GM23338 (cell line): ENCODE results near the gene NTN1. TPM values are rescaled to one million over a fixed set of nuclear protein-coding genes. Genes with fewer than 3 reads are reported as not detected.

Experiments used
- ATAC-seq: fragments of 200-7000 bp; cut with Tn5 transposase; 3 replicates; pipeline ENCODE4 v1.9.1; 2020
- DNase-seq: peaks from one replicate; pipeline ENCODE4 v3.0.0-alpha.2; 2015; ENCODE audit warnings: low spot score
- H2AFZ ChIP-seq: fragments of 200-600 bp; sonication (generic); 2 replicates; pipeline ENCODE4 v1.8.0; 2016; ENCODE audit warnings: antibody characterized with exemption, mild to moderate bottlenecking, moderate library complexity
- H3F3A ChIP-seq: fragments of 200-600 bp; sonication (generic); replicated peaks from 2 replicates; pipeline ENCODE4 v1.8.0; 2017; ENCODE audit warnings: antibody characterized with exemption, mixed run types, low read depth
- H3K27ac ChIP-seq: fragments of 200-600 bp; sonication (generic); 2 replicates; pipeline ENCODE4 v1.6.1; 2016; ENCODE audit warnings: low read depth
- H3K27me3 ChIP-seq: fragments of 200-600 bp; sonication (generic); 2 replicates; pipeline ENCODE4 v1.8.0; 2016; ENCODE audit warnings: mild to moderate bottlenecking, mixed run types, moderate library complexity; ENCODE audit not compliant: insufficient read depth
- H3K36me3 ChIP-seq: fragments of 200-600 bp; sonication (generic); 2 replicates; pipeline ENCODE4 v1.8.0; 2016; ENCODE audit warnings: mild to moderate bottlenecking; ENCODE audit not compliant: insufficient read depth
- H3K4me1 ChIP-seq: fragments of 200-600 bp; sonication (generic); 2 replicates; pipeline ENCODE4 v1.8.0; 2016; ENCODE audit warnings: mild to moderate bottlenecking, moderate library complexity; ENCODE audit not compliant: insufficient read depth
- H3K4me2 ChIP-seq: fragments of 200-600 bp; sonication (generic); 2 replicates; pipeline ENCODE4 v1.7.1; 2017; ENCODE audit warnings: mixed run types
- H3K4me3 ChIP-seq: fragments of 200-600 bp; sonication (generic); 2 replicates; pipeline ENCODE4 v1.6.1; 2016; ENCODE audit warnings: mixed run types
- H3K79me2 ChIP-seq: fragments of 200-600 bp; sonication (generic); replicated peaks from 2 replicates; pipeline ENCODE4 v1.8.0; 2017; ENCODE audit warnings: mild to moderate bottlenecking; ENCODE audit not compliant: insufficient read depth
- H3K9me2 ChIP-seq: fragments of 200-600 bp; sonication (generic); 2 replicates; pipeline ENCODE4 v1.8.0; 2017; ENCODE audit not compliant: insufficient read depth
- H4K20me1 ChIP-seq: fragments of 200-600 bp; sonication (generic); replicated peaks from 2 replicates; pipeline ENCODE4 v1.8.0; 2017; ENCODE audit warnings: mild to moderate bottlenecking; ENCODE audit not compliant: insufficient read depth
- H3K27ac Mint-ChIP-seq: 2 replicates; pipeline ENCODE4 v1.8.0; 2020; ENCODE audit warnings: inconsistent platforms, mild to moderate bottlenecking, moderate library complexity, mixed read lengths
- H3K27me3 Mint-ChIP-seq: 3 replicates; pipeline ENCODE4 v1.8.0; 2022; ENCODE audit warnings: low read depth, mild to moderate bottlenecking, moderate library complexity, mixed read lengths, inconsistent platforms; ENCODE audit not compliant: insufficient read depth, poor library complexity
- H3K36me3 Mint-ChIP-seq: 3 replicates; pipeline ENCODE4 v1.8.0; 2021; ENCODE audit warnings: low read depth, mild to moderate bottlenecking, inconsistent platforms, moderate library complexity, mixed read lengths
- H3K4me1 Mint-ChIP-seq: 3 replicates; pipeline ENCODE4 v1.8.0; 2020; ENCODE audit warnings: mild to moderate bottlenecking, inconsistent platforms, mixed read lengths
- H3K4me3 Mint-ChIP-seq: 3 replicates; pipeline ENCODE4 v1.8.0; 2021; ENCODE audit warnings: moderate library complexity, mild to moderate bottlenecking, inconsistent platforms, mixed read lengths
- H3K9me3 Mint-ChIP-seq: 3 replicates; pipeline ENCODE4 v1.8.0; 2020; ENCODE audit warnings: moderate library complexity, mild to moderate bottlenecking, inconsistent platforms, mixed read lengths
- CREB1 ChIP-seq: fragments of 250-450 bp; sonication (Bioruptor Pico); IDR thresholded peaks from 2 replicates; pipeline ENCODE4 v1.5.0; 2020; ENCODE audit warnings: low read depth, mild to moderate bottlenecking, moderate library complexity
- EZH2 ChIP-seq: fragments of 200-600 bp; sonication (generic); IDR thresholded peaks from one replicate; pipeline ENCODE4 v1.8.0; 2017; ENCODE audit warnings: antibody characterized with exemption, mild to moderate bottlenecking, low read depth; ENCODE audit not compliant: unreplicated experiment
- JUNB ChIP-seq: IDR thresholded peaks from one replicate; pipeline ENCODE4 v1.6.1; 2016; ENCODE audit warnings: antibody characterized with exemption; ENCODE audit not compliant: unreplicated experiment
- NANOG ChIP-seq: IDR thresholded peaks from 2 replicates; pipeline ENCODE4 v1.6.1; 2016; ENCODE audit warnings: antibody characterized with exemption, borderline replicate concordance
- POLR2AphosphoS5 ChIP-seq: IDR thresholded peaks from 2 replicates; pipeline ENCODE4 v1.6.1; 2016; ENCODE audit warnings: antibody characterized with exemption, low read depth
- STAT1 ChIP-seq: IDR thresholded peaks from one replicate; pipeline ENCODE4 v1.6.1; 2016; ENCODE audit warnings: antibody characterized with exemption; ENCODE audit not compliant: unreplicated experiment
- polyA plus RNA-seq: library from polyadenylated mRNA; unstranded; fragments of >200 nt; fragmentation: Nextera tagmentation; extraction: Ambion mirVana; gene quantifications from 2 replicates; pipeline ENCODE4 v1.2.1, GENCODE V29; 2016
- total RNA-seq: library from RNA; depleted of rRNA; stranded (reverse); fragments of >200 nt; shearing (Covaris generic); gene quantifications from 2 replicates; pipeline ENCODE4 v1.2.3, GENCODE V29; 2014
- TF ChIP-seq, protein P1 (sequence below): IDR thresholded peaks from one replicate; pipeline ENCODE4 v1.6.1; 2018; ENCODE audit warnings: antibody characterized with exemption; ENCODE audit not compliant: unreplicated experiment
- TF ChIP-seq, protein P2 (sequence below), 2 experiments: fragments of 200-600 bp in 1 of 2; sonication (generic) in 1 of 2; conservative IDR thresholded peaks; 2 replicates each; pipeline versions ENCODE4 v1.5.1 to v1.6.1; 2016 to 2017; ENCODE audit warnings: antibody characterized with exemption in 2 of 2, low read depth in 2 of 2, mild to moderate bottlenecking in 2 of 2, moderate library complexity in 1 of 2

Gene NTN1
- total and polyA plus RNA-seq, 2 experiments from 2014 or later: 0.57 to 2.6 TPM

DNA sequence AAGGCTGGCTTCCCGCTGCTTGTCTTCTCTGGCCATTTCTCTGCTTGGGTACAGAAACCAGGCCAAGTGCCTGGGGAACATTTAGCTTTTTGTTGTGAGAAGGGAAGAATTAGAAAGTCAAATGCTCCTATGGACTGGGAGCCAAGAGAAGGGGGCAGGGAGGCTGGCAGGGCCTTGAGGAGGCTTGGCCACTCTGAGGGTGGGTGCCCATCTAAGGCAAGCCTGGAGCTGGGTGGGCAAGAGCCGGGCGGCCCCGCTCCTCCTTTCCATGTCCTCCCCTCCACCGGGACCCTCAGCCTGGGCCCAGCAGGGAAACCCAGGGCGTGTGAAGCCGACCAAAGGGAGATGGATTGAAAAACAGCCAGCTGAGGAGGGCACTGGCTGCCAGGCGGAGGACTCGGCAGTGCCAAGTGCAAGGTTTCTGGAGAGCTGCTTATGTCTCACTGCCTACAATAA, 69.4 kb downstream of the NTN1 start:
- Mint-ChIP-seq H3K36me3 (no peaks in the 10 kb centered on the region), H3K4me3 (no peak overlapping the region), H3K27me3 (peaks cover 7% of the 10 kb centered on the region), H3K27ac (no peak overlapping the region), H3K4me1 (no peaks in the 10 kb centered on the region), H3K9me3 (peaks cover 2% of the 10 kb centered on the region; the same call in 1 of the 3 replicates)
- ATAC-seq (no peak), DNase-seq (no peak)
- Histone ChIP-seq H3K4me1 (no peaks in the 10 kb centered on the region), H3F3A (no peaks in the 10 kb centered on the region), H3K27ac (no peak overlapping the region), H2AFZ (no peak overlapping the region), H4K20me1 (no peaks in the 10 kb centered on the region), H3K9me2 (0 out of 2 replicates have a peak, but pooled peaks cover 11% of the 10 kb centered on the region), H3K36me3 (no peaks in the 10 kb centered on the region), H3K79me2 (no peaks in the 10 kb centered on the region), H3K4me2 (no peak overlapping the region), H3K4me3 (no peak overlapping the region), H3K27me3 (no peaks in the 10 kb centered on the region)
- TF ChIP-seq JUNB: no peak

DNA sequence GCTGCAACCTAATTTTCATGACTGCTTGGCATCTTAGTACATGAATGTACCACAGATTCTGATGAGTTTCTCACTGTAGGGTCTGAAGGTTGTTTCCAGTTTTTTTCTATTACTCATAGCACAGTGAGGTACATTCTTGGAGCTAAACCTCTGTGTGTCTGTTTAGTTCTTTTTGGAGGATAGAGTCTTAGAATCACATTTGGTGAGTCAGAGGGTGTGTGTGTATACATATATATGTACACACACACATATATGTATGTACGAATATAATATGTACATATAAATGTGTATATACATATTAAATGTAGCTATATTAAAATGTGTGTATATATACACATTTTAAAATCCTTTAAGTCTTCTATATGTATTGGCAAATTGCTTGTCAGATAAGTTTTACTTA, 72.9 kb downstream of the NTN1 start:
- Histone ChIP-seq H3K27me3 (no peaks in the 10 kb centered on the region), H2AFZ (no peak overlapping the region), H3K4me3 (no peak overlapping the region), H3K79me2 (no peaks in the 10 kb centered on the region), H3K27ac (no peak overlapping the region), H3F3A (no peaks in the 10 kb centered on the region), H4K20me1 (no peaks in the 10 kb centered on the region), H3K9me2 (no peaks in the 10 kb centered on the region), H3K36me3 (no peaks in the 10 kb centered on the region), H3K4me2 (no peak overlapping the region), H3K4me1 (no peaks in the 10 kb centered on the region)
- Mint-ChIP-seq H3K36me3 (0 out of 3 replicates have a peak, but pooled peaks cover 3% of the 10 kb centered on the region), H3K9me3 (peaks cover 9% of the 10 kb centered on the region), H3K4me1 (0 out of 3 replicates have a peak, but pooled peaks cover 2% of the 10 kb centered on the region), H3K4me3 (no peak overlapping the region), H3K27me3 (peaks cover 5% of the 10 kb centered on the region), H3K27ac (no peak overlapping the region)
- ATAC-seq (no peak), DNase-seq (no peak)
- no peak for TF ChIP-seq CREB1
- no peak for TF ChIP-seq NANOG
- TF ChIP-seq POLR2AphosphoS5: no peak
- TF ChIP-seq, protein P1, sequence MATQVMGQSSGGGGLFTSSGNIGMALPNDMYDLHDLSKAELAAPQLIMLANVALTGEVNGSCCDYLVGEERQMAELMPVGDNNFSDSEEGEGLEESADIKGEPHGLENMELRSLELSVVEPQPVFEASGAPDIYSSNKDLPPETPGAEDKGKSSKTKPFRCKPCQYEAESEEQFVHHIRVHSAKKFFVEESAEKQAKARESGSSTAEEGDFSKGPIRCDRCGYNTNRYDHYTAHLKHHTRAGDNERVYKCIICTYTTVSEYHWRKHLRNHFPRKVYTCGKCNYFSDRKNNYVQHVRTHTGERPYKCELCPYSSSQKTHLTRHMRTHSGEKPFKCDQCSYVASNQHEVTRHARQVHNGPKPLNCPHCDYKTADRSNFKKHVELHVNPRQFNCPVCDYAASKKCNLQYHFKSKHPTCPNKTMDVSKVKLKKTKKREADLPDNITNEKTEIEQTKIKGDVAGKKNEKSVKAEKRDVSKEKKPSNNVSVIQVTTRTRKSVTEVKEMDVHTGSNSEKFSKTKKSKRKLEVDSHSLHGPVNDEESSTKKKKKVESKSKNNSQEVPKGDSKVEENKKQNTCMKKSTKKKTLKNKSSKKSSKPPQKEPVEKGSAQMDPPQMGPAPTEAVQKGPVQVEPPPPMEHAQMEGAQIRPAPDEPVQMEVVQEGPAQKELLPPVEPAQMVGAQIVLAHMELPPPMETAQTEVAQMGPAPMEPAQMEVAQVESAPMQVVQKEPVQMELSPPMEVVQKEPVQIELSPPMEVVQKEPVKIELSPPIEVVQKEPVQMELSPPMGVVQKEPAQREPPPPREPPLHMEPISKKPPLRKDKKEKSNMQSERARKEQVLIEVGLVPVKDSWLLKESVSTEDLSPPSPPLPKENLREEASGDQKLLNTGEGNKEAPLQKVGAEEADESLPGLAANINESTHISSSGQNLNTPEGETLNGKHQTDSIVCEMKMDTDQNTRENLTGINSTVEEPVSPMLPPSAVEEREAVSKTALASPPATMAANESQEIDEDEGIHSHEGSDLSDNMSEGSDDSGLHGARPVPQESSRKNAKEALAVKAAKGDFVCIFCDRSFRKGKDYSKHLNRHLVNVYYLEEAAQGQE: no peak
- TF ChIP-seq, protein P2, sequence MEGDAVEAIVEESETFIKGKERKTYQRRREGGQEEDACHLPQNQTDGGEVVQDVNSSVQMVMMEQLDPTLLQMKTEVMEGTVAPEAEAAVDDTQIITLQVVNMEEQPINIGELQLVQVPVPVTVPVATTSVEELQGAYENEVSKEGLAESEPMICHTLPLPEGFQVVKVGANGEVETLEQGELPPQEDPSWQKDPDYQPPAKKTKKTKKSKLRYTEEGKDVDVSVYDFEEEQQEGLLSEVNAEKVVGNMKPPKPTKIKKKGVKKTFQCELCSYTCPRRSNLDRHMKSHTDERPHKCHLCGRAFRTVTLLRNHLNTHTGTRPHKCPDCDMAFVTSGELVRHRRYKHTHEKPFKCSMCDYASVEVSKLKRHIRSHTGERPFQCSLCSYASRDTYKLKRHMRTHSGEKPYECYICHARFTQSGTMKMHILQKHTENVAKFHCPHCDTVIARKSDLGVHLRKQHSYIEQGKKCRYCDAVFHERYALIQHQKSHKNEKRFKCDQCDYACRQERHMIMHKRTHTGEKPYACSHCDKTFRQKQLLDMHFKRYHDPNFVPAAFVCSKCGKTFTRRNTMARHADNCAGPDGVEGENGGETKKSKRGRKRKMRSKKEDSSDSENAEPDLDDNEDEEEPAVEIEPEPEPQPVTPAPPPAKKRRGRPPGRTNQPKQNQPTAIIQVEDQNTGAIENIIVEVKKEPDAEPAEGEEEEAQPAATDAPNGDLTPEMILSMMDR (conservative IDR thresholded peaks at IDR 0.05; ENCODE audit: low read depth in 2 of 2): no peak
- TF ChIP-seq EZH2: no peak
- TF ChIP-seq STAT1: no peak
